A204.1 (cell line): ENCODE results near the gene DHX38.

Source experiments
- FAIRE-seq: peaks from 2 replicates; lab custom pipeline; 2012; peaks lifted over from hg19 to GRCh38; lab: Jason Lieb, UNC

The DHX38 gene

DNA sequence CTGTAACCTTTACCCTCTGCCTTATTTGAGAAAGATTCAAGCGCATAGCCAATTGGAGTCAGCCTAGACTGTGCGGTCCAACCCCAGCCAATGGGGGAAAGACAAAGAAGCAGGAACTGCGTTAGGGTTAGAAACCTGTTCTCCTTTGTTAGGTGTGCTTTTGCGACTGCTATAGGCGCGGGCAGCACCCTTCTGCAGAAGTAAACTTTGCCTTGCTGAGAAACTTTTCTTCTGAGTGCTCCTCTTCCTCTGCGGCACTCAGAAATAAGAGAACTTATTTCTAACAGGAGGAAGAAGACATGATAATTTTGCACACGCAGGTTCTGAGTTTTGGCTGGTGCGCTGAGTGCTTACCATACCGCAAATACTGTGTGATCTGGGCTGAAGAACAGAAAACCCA lies 9.2 kb upstream of the DHX38 start:
- FAIRE-seq: no peak

DNA sequence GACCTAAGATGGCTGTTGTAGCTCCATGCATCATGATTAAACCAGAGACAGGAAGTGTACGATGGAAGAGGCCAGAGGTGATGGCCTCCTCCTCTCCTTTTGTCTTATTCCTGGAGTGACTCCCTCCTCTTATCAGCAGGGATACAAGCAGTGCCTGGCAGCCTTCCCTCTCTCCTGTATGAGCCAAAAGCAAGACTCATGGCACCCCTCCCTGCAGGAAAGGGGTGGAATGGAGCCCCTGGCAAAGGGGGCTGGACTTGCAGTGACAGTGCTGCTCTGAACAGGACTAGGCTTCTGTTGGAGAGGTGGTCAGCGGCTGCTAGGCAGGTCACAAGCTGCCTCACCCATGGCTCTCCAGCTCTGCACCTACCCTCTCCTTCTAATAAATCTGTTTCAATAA lies 8.6 kb upstream of the DHX38 start:
- no peak for FAIRE-seq

GRCh38 chr16:72091217-72091616 lies 2.4 kb upstream of the DHX38 start:
- FAIRE-seq: no peak

- FAIRE-seq: no peak
Observed at GRCh38 chr16:72092832-72093447, 707 bp upstream of the DHX38 start.

- no peak for FAIRE-seq
Observed at GRCh38 chr16:72094266-72094610, 591 bp downstream of the DHX38 start.

DNA sequence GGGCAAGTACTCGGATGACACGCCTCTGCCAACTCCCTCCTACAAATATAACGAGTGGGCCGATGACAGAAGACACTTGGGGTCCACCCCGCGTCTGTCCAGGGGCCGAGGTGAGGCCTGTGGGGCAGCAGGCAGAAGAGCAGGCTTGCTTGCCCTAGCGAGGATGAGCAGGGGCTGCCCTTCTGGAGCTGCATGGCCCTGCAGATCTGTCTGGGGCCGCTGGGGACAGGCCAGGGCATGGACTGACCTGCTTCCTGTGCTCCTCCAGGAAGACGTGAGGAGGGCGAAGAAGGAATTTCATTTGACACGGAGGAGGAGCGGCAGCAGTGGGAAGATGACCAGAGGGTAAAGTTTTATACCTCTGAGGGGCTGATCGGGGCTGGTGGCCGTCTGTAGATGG lies 5.3 kb downstream of the DHX38 start:
- no peak for FAIRE-seq

GRCh38 chr16:72099377-72099818 lies 5.8 kb downstream of the DHX38 start:
- no peak for FAIRE-seq

GRCh38 chr16:72101195-72101594 lies 7.5 kb downstream of the DHX38 start:
- FAIRE-seq: no peak

DNA sequence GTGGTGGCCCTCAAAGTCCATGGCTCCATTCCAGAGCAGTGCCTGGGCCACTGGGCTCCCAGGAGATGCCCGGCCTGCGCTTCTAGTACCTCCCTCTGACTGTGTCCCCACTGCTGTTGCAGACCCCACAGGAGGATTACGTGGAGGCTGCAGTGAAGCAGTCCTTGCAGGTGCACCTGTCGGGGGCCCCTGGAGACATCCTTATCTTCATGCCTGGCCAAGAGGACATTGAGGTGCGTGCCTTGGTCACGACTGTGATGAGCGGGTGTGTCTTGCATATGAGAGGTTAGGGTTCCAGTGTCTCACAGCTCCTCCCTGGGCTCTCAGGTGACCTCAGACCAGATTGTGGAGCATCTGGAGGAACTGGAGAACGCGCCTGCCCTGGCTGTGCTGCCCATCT lies 11.3 kb downstream of the DHX38 start:
- no peak for FAIRE-seq

GRCh38 chr16:72105978-72106377 lies 12.3 kb downstream of the DHX38 start:
- FAIRE-seq: no peak

DNA sequence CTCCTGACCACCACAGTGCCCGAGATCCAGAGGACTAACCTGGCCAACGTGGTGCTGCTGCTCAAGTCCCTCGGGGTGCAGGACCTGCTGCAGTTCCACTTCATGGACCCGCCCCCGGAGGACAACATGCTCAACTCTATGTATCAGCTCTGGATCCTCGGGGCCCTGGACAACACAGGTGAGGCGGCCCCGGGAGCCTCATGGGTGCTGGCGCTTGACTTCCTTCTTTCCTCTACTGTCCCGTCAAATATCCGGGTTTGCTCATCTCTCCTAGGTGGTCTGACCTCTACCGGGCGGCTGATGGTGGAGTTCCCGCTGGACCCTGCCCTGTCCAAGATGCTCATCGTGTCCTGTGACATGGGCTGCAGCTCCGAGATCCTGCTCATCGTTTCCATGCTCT lies 13.7 kb downstream of the DHX38 start:
- no peak for FAIRE-seq

- FAIRE-seq: no peak
Observed at GRCh38 chr16:72108353-72109102, 14.9 kb downstream of the DHX38 start.

- no peak for FAIRE-seq
Observed at GRCh38 chr16:72109300-72109699, 15.7 kb downstream of the DHX38 start.

GRCh38 chr16:72109966-72110530 lies 16.4 kb downstream of the DHX38 start:
- no peak for FAIRE-seq

DNA sequence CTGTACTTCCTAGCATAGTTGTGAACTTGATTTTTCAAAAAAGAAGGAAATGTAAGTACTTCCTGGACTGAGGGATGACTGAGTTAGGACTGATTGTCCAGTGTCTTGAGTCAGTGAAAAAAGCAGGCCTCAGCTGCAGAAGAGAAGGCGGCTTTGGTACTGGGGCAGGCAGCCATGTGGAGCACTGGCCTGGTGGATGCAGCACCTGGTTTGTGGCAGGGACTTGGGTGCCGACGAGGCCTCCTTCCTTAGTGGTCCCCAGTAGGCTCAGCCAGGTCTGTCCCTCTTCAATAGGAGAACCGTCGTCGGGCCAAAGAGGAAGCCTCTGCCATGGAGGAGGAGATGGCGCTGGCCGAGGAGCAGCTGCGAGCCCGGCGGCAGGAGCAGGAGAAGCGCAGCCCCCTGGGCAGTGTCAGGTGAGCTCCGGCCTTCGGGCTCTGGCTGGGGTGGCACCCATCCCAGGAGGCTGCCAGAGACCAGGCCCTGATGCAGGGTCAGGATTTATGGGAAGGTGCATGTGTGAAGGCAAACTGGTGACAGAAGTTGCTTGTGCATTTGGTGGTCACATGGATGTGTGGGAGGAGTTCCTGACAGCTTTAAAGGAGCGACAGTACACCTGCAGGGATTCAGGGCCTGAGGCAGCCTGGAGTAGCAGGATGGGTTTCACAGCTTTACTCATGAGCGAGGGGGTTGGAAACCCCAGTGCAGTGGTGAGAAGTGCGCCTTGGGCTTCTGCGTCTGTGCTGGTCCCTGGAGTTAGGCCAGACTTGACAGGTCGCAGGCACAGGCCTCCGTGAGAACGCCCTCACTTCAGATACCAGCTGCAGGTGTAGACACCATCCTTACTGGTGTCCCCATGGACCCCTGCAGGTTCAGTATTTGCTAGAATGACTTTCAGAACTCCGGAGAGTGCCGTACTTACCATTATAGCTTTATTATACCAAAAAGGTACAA lies 17.3 kb downstream of the DHX38 start:
- no peak for FAIRE-seq

- no peak for FAIRE-seq
Observed at GRCh38 chr16:72111657-72112451, 18.2 kb downstream of the DHX38 start.

GRCh38 chr16:72112452-72112792 lies 18.8 kb downstream of the DHX38 start:
- FAIRE-seq: no peak

GRCh38 chr16:72112906-72113615 lies 19.4 kb downstream of the DHX38 start:
- FAIRE-seq: no peak

DNA sequence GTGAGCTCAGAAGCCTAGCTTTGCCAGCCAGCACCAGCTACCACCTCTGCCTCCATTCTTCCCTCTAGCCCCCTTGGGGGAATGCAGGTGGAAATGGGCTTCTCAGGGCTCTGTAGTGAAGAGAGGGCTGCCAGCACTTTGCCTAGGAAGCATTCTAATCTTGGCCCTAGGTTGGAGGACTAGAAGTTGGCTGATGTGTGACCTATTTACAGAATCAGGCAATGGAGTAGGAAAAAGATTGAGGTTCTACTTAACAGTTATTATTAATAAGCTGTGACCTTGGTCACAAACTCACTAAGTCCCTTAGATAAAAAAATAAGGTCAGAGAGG lies 19.9 kb downstream of the DHX38 start:
- FAIRE-seq: no peak

DNA sequence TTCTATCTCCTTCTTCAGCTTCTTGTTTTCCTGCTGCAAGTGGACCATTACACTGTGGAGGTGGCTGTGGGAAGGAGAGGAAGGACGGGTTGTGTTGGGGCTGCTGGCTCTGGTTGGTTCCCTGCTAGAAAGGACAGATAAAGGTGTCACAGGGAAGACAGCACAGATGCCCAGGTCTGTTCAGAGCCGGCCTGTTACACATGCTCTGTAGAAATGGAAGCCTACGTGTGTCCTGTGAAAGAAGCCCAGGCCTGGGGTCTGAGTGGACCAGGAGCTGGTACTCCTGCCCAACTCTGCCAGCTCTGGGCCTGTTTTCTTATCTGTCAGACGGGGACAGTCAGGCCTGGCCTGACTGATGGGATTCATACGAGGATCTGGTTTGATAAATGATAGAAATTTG lies 26.4 kb downstream of the DHX38 start:
- no peak for FAIRE-seq

DNA sequence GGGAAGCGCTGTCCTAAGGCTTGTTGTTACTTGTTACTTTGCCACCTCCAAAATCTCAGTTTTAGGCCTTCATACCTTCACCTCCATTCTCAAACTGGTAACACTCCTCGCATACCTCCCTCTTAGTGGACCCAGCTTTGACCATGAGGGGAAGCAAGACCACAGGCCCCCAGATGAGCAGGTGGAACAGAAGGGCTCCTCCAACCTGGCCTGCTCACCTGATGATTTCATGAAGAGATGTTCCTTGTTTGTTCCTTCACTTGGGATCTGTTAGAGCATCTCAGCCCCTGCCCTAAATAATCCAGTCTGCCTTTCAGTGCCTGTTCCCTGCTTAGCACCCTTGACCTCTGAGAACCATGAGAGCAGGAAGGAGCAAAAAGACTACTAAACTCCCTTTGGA lies 28.7 kb downstream of the DHX38 start:
- no peak for FAIRE-seq

DNA sequence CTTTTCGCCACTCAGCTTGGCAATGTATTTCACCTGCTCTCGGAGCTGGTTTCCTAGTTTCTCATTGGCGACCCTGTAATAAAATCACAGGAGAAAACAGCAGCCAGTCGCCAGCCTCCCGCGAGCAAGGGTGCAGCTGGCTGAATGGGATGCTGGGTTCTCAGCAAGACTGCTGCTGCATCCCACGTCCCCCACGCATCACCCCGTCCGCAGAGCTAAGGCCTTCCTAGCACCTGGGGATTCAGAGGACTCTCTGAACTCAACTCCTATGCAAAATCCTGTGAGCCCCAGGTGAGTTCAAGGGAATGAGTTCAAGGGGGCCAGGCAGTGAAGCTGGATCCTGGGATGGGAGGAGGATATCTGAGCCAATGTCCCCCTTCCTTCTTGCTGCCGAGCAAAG lies 29.3 kb downstream of the DHX38 start:
- FAIRE-seq: no peak
